ENCODE measurements around the gene VCAN.

VCAN gene

DNA sequence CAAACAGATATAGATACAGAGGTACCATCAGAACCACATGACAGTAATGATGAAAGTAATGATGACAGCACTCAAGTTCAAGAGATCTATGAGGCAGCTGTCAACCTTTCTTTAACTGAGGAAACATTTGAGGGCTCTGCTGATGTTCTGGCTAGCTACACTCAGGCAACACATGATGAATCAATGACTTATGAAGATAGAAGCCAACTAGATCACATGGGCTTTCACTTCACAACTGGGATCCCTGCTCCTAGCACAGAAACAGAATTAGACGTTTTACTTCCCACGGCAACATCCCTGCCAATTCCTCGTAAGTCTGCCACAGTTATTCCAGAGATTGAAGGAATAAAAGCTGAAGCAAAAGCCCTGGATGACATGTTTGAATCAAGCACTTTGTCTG lies 69.2 kb downstream of the VCAN start:
- DNase-seq = no peak

DNA sequence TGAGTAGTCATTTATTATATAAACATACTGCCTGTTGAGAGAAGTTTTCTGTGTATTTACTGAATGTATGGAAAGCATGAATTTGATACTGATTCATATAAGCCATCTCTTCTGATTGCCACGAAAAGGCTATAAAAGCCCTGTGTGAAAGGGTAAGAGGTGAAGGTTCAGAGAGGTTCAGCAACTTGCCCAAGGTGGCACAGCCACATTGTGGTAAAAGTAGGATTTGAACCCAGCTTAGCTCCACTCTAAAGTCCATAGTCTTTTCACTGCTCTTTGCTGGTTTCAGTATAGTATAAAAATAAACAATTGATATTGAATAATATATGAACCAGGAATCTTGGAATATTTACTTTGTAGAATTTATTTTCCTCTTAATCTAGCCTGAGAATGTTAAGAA lies 71.3 kb downstream of the VCAN start:
- no peak for DNase-seq

DNA sequence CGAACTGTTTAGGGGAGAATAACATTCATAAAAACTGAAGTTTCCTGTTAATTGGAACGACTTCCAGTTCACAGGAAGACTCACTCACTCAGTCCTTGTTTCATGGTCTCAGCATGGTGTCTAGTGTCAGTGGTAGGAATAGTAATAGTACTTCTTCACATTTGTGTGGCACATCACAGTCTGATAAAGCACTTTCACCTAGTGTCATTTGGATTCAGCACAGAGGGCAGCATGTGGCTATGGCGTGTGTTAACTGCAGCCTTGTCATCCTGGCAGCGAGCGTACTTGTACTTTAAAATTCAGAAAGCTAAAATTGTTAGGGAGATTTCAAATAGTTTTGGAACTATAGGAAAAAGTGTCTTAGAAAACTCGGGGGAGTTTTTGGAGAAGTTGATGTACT lies 72.4 kb downstream of the VCAN start:
- DNase-seq = no peak

DNA sequence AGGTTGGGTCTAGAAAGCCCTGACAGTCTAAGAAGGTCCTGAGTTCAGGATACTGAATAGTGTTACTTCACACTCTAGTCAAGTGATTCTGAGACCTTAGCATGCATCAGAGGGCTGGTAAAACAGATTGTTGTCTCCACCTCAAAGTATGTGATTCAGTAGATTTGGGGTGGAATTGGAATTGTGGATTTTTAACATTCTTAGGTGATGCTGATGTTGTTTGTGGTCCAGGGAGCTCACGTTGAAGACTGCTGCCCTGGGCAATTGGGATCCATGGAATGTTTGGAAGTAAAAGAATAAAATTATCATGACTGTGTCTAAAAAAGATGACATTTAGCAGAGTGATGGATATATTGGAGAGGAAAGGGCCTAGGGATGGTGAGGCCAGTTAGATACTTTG lies 75.6 kb downstream of the VCAN start:
- no peak for DNase-seq

DNA sequence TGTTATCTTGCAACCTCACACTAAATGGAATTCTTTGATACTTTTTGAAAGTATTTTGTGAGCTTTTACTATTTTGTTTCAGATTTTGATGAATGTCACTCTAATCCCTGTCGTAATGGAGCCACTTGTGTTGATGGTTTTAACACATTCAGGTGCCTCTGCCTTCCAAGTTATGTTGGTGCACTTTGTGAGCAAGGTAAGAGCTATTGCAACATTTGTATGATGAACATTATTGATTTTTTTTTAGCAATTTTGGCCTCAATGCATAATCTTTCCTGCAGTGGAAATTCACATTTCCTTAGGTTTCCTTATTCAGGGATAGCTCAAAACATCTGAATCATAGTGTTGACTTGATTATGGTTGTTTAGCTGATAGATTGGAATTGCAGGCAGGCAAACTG lies 76.3 kb downstream of the VCAN start:
- DNase-seq = no peak

DNA sequence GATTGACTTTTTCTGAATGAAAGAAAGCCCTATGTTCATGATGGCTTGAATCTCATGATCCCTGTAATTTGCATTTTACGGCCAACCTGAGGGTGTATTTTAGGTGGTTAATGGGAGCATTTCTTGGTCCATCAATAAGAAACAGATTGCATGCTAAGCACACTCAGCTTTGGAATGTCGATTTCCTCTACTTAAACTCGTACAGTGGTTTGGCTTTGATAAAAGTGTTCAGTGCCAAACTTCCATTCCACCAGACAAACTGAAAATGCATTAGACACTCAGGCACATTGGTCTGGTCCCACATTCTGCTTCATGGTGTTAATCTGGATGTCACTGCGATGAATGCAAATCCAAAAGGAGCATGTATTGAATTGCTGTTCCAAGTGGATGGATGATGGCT lies 77.0 kb downstream of the VCAN start:
- DNase-seq = no peak

DNA sequence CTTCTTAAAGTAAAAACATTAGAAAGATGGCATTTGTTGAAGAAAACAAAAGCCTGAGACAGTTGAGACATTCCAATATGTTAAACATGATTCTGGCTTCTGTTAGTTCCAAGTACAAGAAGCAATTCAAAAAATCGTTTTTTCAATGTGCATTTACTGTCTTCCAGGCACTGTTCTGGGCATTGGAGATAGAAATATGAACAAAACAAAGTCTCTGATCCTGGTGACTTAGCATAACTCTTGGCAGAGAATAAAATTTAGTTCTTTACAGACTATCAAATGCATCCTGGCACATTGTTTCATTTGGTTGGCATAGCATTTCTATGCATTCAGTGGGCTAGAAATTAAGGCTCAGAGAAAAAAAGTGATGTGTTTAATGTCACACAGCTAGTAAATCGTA lies 77.5 kb downstream of the VCAN start:
- DNase-seq = no peak

DNA sequence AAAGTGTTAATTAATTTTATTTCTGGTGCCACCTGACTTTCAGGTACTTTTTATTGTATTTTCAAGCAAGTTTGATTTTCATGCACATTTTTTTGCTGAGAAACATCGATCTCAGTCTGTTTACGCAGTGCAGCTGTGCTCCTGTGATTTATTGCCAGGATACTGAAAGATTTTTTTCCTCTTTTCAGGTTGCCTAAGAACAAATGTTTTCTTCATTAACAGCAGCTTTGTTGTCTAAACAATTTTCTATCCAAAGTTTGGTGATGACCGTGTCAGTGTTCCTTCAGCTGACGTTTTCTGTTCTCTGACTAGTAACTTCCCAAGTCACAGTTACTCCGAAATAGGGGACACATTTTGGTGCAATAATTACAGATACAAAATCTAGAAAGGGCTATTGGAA lies 78.1 kb downstream of the VCAN start:
- no peak for DNase-seq

DNA sequence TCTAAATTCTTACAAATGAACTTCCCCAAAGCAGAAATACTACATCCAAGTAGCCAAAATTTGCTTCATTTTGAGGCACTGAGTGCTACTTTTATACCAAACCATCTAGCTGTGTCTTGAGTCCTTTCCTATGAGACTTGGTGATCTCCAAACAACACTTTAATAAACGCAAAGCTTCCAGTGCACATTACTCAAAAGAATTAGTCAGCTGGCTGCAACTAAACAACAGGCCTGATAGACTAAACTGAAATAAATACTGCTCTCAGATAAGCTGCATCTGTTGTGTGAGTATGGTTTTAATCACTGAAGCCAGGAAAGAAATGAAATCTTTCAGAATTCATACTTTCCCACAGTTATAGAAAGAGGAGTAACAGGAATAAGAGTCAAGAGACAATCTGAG lies 80.3 kb downstream of the VCAN start:
- DNase-seq = no peak

DNA sequence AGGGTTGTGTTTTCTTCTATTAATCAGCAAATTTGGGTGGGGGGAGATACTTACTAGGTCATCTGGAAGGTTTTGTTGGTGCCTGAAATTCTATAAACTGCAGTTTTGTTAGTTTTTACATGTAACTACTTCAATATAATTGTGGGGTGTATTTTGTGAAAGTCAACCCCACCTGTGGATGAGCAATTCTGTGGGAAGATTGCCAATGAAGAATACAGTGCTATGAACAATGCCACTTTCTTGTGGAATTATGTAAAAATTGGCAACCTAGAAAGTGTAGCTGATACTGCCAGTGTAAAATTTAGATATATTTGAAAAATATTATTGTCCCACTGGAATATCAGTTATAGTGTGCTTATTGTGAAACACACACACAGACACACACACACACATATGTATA lies 80.7 kb downstream of the VCAN start:
- DNase-seq = no peak

DNA sequence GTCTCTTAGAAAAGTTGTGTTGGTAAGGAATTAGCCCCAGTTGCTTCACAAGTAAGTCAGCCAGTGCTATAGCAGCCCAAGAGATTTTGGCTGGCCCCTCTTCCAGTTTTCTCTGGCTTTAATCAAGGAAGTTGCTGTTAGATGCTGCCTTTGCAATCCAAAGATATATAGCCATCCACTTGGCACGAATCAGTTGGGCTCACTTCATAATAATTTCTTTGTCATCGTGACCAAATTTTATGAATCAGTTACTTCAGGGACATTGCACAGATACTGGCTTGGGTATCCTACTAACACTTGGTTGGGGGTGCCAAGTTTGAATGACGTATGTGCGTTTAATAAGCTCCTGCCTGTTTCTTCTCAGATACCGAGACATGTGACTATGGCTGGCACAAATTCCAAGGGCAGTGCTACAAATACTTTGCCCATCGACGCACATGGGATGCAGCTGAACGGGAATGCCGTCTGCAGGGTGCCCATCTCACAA lies 81.5 kb downstream of the VCAN start:
- DNase-seq = no peak

DNA sequence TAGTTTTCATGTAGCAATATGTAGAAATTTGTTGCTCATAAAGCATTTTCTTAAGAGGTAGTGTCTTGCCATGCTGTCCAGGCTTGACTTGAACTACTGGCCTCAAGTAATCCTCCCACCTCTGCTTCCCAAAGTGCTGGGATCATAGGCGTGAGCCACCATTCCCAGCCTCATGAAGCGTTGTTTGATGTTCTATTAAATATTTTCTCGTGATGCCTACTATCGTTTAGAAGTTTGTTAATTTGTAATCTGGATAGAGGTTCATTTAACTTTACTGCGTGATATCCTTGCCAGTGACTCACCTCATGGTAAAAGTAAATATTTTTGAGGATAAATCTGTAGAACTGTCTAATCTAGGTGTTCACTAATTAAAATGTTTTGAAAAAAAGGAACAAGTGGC lies 82.6 kb downstream of the VCAN start:
- no peak for DNase-seq

DNA sequence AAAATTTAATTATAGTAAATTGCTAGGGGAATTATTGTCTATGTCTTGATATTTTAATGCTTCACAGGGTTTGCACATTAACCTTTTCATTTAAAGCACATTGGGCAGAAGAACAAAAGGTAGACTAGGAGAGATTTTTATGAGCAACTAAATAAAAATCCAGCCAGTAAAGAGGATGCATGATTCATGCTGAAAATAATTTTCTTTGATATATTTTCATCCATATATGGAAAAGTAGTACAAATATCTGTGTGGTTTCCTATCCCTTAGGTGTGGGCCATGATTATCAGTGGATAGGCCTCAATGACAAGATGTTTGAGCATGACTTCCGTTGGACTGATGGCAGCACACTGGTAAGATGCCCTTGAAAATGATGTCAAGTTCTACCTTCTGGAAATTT lies 83.1 kb downstream of the VCAN start:
- no peak for DNase-seq

DNA sequence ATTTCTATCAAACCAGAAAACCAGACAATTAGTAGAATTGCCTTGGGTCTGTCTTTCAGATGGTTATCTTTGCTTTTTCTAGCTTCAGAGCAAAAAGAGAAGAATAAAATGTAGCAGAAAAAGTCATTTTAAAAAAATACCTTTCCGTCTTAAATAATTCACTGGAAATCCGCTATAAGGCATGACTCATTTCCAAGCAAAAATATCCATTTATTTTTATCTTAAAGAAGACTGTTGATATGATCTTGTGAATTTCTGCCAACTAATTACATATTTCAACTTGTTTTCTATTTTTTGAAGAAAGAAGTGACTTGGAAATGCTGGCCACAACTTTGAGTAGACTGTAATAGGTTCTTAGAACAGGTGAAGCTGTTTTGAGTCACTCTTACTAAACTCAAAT lies 83.7 kb downstream of the VCAN start:
- DNase-seq = no peak

DNA sequence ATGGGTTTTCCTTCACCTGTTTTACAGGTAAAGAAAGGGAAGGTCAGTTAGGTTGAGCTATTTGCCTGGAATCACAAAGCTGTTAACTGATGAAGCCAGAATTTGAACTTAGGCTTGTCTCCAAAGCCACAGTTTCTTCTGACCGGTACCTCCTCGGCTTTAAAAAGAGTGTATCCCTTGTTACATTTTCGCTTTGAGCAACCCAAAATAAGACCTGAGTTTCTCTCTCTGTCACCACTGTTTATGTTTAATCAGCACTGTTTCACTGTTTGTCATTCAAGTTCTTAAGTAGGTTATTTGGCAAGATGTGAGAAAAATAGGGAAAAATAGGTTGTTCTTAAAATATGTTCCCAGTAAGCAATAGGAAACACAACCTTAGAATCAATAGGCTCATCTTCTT lies 84.6 kb downstream of the VCAN start:
- DNase-seq = no peak

DNA sequence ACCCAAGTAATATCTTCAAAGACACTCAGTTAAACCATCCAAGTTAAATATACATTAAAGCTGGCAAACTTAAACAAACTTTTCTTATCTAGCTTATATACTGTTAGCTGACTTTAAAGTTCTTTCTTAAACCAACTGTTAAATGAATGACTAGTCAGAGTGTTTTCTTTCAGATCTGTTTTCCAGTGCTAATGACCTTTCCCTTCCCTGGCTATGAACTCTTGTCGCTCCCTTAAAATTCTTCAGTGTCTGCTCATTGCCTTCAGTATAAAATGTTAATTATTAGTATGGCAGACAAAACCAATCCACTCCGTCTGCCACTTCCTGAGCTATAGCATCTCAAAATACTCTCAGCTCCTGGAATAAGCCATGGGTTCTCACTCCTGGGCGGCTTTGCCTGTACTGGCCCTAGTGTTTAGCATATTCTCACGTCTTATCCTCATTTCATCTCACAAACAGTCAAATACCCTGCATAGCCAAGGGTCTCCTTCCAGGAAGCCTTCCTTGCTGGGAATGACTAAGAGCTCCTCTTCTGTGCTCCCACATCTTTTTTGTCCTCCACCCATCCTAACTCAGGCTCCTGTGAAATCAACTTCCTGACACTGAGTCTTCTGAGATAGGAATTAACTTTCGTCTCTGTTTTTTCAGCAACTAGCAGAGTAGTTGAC lies 87.7 kb downstream of the VCAN start:
- DNase-seq = no peak

DNA sequence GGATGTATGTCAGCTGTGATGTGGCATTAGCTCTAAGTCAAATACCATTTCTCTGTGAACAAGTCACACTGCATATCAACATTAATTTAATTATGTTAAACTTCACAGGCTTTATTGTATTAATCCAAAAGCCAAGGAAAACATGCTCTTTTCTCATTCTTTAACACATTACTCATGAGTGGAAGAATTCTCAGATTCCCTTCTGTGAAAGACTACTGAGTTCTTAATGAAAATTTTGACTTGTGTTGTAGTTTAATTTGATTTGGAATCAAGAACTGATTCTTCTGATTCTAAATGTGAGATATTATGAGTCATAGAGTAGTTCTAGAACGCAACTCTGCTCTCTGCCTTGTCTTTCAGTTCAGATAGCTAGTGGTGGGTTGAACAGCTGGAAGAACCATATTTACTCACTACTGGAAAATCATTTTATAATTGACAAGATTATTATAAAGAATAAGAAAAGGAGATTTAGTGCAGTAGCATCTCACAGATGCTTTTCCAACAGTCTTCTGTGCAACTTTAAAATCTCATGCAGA lies 90.6 kb downstream of the VCAN start:
- DNase-seq = no peak

DNA sequence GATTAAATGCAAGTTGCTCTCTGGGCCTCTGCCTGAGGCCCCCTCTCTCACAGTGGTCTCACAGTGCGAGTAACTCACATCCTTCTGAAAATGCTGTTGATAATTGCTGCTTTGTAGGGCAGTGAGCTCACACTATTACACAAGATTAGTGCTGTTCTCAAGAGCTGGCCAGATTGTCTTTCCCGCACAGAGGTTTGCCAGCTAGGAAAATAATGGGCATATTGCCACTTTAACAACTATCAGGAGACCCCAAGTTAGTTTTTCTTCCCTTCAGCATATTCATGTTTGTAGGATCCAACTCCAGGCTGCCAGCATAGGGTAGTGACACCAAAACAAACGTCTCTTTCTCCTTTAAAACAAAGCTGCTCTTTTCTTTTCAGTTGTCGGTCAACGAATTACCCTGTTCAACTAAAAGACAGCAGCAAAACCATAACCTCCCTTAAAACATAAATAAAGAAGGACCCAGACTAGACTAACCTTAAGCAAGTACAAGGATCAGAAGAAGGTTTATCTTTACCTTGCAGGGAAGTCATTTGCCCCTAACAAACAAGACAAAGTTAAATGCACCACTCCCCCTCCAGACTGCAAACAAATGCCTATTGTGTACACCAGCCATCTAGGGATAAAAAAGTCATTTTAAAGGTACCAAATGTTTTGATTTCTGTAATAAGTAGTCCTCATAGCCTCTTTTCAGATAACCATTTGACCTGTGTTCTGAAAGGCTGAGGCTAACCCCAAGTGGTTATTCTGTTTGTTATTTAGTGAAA lies 91.4 kb downstream of the VCAN start:
- no peak for DNase-seq

DNA sequence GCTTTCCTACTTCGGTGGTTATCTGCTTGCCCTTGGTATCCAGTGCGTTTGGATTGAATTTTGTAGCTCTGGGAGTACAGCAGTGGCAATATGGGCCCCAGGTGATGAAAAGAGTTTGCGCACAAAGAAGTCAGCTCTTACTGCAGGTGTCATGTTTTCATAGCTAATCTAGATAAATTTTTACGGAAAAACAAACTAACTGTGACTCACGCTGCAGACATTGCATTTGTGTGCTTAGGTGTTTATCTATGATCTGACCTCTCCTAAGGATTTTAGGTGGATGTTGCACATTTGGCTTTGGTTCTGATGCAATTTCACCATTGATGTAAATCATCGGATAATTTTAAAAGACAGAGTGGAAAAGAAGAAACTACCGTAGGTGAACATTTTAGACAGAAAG lies 92.1 kb downstream of the VCAN start:
- no peak for DNase-seq

DNA sequence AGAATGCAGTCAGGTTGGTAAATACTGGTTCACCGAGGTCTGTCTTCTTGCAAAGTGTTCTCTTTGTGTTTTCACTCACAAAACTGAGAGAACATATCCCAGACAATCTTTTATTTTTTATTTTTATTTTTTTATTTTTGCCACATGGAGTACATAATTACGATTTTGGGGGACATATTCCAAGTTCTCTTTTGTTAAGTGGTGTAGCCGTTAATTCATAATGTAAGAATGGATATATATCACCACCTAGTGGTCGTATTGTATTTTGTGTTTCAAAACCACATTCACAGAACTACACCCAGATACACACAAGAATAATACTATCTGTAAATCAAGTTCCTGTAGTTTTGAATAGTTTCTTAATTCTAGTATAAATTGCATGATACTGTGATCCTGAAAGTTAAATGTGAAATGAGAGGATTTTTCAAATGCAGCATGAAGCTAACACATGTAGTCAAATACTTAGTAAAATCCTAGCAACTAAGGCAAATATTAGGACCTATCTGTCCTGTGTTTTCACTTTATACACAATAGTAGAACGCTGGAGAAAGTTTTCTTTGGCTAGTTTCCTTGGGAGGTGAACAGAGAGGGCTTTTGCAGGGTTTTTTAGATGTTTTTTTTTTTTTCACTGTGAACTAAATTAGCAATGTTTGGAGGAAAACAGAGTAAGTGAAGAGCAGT lies 92.7 kb downstream of the VCAN start:
- no peak for DNase-seq

DNA sequence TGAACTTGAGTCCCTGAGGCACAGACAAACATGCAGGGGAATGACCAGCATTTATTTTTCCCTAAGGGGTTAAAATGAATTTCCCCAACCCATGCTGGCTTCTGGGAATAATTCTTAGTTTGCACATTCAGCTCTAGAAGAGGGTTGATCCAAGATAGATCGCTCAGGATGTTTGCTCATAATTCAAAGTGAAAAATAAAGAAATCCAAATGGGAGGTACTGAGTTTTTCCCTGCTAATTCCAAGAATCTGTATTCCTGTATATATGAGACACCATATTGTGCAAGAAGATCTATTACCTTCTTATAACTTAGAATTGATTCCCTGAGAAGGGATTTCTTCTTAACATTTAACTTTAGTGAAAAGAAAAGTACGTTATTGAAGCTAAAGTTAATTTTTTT lies 96.2 kb downstream of the VCAN start:
- no peak for DNase-seq

DNA sequence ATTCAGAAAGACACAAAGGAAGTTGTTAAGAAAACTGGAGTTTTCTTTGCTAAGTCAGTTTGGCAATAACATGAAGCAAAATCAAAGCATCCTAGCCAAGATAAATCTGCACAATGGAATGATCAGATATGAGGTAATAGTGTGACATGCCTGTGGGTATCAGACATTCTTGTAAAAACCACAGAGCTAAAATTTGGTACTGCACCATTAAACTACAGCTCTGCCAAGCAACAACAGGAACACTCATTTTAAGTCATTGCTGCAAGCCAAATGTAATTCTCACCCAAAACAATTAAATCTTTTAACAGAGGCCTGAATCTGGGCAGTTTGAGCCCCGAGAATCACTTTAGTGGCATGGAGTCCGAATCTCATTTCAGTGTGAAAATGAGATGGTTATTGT lies 96.6 kb downstream of the VCAN start:
- no peak for DNase-seq

DNA sequence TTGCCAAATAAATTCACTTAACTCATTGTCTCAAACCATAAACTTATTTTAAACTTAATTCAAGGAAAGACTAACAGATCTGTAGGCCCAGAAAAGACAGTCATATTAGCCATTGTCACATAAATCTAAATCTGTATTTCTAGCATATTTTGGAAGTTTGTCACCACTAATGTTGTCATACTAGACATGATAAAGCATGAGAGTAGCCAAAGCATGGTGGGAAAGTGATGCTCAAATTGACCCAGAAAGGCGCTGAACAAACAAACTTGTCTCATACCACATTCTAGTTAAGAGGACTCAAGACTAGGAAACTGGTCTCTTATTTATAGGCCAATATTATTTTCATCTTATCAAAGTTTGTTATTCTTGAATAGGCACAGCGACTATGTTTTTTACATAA lies 99.4 kb downstream of the VCAN start:
- DNase-seq = no peak

DNA sequence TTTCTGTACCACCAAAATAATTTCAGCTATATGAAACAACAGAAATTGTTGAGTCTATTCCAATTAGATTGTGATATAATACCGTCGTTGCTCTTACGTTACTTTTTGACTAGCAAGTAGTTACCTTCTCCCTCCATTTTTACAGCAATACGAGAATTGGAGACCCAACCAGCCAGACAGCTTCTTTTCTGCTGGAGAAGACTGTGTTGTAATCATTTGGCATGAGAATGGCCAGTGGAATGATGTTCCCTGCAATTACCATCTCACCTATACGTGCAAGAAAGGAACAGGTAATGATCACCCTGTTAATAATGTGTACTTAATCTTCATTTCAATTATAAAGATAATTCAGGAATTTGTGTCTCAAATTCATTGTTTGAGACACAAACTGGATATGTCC lies 100.7 kb downstream of the VCAN start:
- no peak for DNase-seq

All from activated CD8-positive, alpha-beta memory T cell treated with anti-CD3 and anti-CD28 coated beads for 24 hours (primary cell).